ENCODE measurements around the gene MTCH2.
"Not testable (repeated sequence)": the region's sequence is repeated elsewhere in the genome, so short reads cannot be mapped to it uniquely, and the experiment has no call there.

MTCH2 gene

DNA sequence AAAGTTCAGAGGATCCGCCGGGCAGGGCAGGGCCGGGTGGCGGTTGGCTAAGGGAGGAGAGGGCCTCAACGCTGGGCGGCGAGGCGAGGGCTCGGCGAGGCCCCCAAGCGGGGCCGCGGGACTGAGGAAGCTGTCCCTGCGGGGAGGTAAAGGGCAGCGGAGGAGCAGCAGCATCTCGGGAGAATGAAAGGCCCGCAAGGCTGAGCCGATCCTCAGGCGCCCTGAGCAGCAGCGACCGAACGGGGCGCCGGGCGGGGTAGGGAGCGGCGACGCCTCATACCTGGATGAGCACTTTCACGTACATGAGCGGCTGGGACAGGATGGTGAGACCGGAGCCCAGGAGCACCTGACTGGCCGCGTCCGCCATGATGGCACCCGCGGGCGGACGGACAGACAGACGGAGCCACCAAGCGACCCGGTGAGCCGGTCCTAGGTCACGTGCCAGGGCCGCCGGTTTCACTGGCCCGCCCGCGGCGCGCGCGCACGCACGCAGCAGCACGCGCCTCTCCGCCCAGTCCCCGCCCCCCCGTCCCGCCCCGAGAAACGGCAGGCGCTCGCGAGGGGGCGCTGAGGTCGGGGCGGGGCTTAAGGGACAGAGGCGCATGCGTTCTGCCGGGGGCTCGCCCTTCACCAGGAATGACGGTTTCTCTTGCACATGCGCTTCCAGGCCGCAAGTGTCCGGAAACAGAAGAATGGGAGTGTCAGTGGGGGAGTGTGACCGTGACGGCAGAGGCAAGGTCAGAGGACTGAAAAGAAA is at the start of gene MTCH2:
Gene MTCH2 (minus strand): TSS at position 461 of the 757 bp plus-strand sequence. CDS start 94 bp downstream, at position 367.
- in situ Hi-C loops (cut with HindIII; ENCODE audit: low sequenced_read_pairs), result no loop called here

DNA sequence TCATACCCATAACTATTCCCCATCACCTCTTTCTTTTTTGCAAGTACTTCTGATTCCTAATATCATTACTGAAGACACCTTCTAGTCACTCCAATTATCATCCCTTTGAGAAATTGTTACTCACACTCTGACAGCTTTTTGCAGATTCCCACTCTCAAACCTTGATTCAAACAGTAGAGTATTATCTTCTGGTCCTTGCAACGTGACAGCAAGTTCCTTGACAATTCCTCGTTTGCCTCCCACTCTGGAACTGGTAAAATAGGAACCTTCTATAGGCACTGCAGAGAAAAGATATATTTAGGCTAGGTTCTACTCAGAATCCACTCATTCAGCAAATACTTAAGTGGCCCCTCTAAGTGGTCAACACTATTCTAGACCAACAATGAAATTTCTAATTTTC is 49.6 kb upstream of the MTCH2 start:
- in situ Hi-C loops (cut with HindIII; ENCODE audit: low sequenced_read_pairs), result no loop called here

DNA sequence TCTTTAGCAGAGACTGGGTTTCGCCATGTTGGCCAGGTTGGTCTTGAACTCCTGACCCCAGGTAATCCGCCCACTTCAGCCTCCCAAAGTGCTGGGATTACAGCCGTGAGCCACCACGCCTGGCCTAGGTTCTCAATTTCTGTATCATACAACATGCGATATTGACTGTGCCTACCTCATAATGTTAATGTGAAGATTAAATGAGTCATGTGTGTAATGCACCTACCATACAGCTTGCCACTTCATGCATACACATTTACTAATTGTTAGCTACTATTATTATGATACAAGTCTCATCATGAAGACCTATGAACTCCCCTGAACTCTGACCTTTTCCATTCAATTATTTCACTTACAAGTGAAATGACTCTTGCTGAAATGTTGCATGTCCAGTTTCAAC is 47.1 kb upstream of the MTCH2 start:
- in situ Hi-C loops (cut with HindIII; ENCODE audit: low sequenced_read_pairs), result no loop called here

DNA sequence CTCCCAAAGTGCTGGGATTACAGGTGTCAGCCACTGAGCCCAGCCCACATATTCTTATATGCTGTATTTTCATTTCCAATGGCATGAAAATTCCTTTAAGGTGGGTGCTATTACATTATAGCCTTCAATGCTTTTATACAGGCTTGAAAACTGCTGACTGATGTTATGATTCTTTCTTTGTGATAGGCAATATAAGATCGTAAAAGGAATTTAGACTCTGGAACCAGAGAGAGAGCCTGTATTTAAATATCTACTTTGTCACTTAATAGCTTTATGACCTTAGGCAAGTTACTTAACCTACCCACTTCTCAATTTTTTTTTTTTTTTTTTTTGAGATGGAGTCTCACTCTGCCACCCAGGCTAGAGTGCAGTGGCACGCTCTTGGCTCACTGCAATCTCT is 46.6 kb upstream of the MTCH2 start:
- in situ Hi-C loops (cut with HindIII; ENCODE audit: low sequenced_read_pairs), result no loop called here

DNA sequence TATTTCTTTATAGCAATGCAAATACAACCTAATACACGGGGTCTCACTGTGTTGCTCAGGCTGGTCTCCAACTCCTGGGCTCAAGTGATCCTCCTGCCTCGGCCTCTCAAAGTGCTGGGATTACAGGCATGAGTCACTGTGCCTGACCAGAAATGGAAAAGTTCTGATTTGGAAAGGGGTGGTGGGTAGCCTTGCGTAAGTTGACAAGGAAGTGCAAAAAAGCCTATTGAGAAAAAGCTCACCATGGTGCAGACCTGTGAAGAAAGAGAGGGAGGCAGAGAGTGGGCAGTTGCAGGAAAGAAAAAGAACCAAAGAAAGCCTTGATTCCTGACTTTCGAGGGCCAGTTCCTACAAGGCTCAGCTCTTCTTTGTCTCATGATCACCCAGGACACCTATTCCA is 45.8 kb upstream of the MTCH2 start:
- in situ Hi-C loops (cut with HindIII; ENCODE audit: low sequenced_read_pairs), result no loop called here

DNA sequence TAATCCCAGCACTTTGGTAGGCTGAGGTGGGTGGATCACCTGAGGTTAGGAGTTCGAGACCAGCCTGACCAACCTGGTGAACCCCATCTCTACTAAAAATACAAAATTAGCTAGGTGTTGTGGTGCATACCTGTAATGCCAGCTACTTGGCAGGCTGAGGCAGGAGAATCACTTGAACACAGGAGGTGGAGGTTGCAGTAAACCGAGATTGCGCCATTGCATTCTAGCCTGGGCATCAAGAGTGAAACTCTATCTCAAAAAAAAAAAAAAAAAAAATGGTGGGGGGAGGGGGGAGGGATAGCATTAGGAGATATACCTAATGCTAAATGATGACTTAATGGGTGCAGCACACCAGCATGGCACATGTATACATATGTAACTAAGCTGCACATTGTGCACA is 44.3 kb upstream of the MTCH2 start:
- in situ Hi-C loops (cut with HindIII; ENCODE audit: low sequenced_read_pairs), result not testable (repeated sequence)

DNA sequence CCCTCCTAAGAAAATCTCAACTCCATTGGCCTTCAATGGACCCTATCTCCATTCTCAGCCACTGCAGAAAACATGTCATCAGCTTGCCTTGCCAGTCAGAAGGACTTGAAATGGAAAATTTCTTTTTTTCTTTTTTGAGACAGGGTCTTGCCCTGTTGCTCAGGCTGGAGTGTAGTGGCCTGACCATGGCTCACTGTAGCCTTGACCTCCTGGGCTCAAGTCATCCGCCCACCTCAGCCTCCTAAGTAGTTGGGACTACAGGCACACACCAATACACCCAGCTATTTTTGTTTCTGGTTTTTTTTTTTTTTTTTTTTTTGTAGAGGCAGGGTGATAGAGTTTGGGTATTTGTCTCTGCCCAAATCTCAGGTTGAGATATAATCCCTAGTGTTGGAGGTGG is 43.8 kb upstream of the MTCH2 start:
- in situ Hi-C loops (cut with HindIII; ENCODE audit: low sequenced_read_pairs), result no loop called here

DNA sequence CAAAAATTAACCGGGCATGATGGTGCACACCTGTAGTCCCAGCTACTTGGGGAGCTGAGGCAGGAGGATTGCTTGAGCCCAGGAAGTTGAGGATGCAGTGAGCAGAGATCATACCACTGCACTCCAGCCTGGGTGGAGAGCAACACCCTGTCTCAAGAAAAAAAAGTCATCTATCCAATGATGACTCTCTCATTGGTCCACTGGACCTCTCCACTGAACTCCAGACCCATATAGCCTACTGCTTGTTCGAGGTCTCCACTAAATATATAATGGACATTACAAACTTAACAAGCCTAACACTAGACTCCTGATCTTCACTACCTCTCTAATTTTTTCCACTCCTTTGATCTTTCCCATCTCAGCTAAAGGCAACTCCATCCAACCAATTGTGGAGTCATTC is 33.5 kb upstream of the MTCH2 start:
- in situ Hi-C loops (cut with HindIII; ENCODE audit: low sequenced_read_pairs), result no loop called here

DNA sequence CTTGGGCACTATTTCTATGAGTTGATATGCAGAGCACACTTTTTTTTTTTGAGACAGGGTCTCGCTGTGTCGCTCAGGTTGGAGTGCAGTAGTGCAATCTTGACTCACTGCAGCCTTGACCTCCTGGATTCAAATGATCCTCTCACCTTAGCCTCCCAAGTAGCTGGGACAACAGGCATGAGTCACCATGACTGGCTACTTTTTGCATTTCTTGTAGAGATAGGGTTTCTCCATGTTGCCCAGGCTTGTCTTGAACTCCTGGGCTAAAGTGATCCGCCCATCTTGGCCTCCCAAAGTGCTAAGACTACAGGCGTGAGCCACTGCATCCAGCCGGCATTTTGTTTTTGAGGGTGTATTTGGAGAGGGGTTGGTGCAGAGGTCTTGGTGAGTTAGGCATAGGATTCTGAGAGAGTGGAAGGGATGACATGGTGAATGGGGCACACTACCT is 29.9 kb upstream of the MTCH2 start:
- in situ Hi-C loops (cut with HindIII; ENCODE audit: low sequenced_read_pairs), result no loop called here

DNA sequence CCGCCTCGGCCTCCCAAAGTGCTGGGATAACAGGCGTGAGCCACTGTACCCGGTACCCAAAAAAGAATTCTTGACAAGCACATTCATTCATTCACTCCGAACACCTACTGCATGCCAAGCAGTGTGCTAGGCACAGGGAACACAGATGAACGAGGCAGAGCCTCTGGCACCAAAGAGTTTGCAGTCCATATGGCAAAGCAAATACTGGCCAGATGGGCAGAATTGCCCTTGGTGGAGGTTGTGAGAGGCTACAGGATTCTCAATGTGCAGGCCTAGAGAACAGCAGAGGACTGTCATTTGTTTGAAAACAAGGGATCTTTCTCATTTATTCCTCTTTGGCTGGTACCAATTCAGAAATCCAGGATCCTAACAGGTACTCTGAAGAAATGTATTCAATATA is 27.5 kb upstream of the MTCH2 start:
- in situ Hi-C loops (cut with HindIII; ENCODE audit: low sequenced_read_pairs), result no loop called here

DNA sequence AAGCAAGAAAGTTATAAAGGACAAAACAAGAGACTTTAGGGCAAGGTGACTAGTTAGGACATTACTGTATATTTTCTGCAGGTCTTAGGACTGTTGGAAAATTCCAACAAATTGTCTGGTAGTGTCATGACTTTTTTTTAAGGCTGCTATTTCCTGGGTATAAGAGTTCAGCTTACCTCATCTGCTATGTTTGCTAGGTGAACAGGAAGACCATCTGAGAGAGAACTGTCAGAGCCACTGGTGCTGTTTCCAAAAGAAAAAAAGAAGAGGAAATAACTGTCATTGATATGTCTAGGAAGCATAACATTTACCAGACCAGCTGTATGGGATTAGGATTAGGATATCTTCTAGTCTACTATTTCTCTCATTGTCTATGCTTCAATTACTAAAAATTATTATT is 26.3 kb upstream of the MTCH2 start:
- in situ Hi-C loops (cut with HindIII; ENCODE audit: low sequenced_read_pairs), result no loop called here

DNA sequence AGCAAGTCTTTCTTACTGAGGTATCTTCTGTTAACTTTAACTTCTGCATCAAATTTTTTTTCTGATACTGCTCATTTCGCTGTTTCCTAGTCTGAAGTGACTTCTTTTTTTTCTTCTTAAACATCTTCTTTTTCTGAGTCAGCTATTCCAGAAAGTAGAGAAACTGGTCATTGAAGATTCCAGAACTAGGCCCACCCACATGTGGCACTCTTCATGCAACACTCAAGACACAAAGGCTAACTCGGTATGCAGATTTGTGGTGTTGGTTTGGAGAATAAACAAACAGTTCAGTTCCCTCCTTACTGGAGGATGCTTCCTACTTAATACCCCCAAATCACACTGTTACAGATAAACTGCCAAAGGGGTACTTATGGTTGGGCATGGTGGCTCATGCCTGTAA is 25.2 kb upstream of the MTCH2 start:
- in situ Hi-C loops (cut with HindIII; ENCODE audit: low sequenced_read_pairs), result no loop called here

DNA sequence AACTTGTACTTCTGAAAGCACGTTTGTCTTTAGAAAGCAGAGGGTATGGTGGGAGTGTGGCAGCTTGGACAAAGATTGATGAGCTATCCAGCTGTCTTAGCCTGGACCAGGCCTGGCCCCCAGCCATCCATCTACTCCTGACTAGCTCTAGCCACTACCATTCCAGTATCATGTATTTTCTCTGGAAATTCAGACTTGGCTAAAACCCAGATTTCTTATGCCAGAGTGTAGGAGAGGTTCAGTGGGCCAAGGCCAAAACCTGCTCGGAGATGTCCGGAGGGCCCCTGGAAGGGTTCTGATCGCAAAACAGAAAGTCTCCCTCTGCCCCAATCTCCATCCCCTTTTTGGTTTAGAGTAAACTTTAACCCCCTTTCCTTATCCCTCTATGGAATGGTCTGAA is 24.8 kb upstream of the MTCH2 start:
- in situ Hi-C loops (cut with HindIII; ENCODE audit: low sequenced_read_pairs), result no loop called here

DNA sequence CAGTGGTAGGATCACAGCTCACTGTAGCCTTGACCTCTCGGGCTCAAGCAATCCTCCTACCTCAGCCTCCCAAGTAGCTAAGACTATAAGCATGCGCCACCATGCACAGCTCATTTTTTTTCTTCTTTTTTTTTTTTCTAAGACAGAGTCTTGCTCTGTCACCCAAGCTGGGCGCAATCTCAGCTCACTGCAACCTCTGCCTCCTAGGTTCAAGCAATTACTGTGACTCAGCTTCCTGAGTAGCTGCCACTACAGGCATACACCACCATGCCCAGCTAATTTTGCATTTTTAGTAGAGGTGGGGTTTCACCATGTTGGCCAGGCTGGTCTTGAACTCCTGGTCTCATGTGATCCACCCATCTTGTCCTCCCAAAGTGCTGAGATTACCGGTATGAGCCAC is 22.6 kb upstream of the MTCH2 start:
- in situ Hi-C loops (cut with HindIII; ENCODE audit: low sequenced_read_pairs), result not testable (repeated sequence)

DNA sequence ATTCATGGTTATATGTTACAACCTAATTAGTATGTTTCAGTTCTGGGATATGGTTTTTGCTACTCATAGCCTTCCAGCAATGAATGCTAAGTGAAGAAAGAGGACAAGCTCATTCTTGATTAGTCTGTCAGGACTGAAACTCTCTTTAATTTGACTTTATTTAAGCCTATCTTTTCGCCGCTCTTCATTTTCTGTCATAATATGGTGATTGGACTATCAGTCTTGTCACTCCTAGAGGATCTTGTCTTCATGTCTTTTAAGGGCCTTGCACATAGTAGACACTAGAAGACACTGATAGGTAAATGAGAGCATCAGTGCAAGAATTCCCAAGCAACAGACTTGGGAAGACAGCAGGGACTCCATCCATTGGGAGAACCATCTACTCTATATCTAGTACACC is 18.9 kb upstream of the MTCH2 start:
- in situ Hi-C loops (cut with HindIII; ENCODE audit: low sequenced_read_pairs), result no loop called here

DNA sequence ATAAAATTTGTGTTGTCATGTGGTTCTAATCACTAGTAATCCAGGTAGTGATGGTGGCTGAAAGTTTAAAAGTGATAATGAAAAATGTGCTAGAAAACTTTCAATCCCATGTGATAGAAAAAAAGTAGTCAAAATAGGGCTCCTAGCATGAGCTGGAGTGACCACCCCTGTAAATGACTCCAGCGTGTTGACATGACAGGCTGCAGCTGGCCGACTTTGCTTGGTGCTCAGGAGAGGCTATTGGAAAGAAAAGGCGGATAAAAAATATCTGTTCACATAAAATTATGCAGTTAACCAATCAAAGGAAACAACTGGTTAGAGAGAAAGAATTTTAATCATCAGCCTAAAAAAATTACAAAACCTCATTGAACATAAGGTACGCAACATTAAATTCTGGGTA is 16.9 kb upstream of the MTCH2 start:
- in situ Hi-C loops (cut with HindIII; ENCODE audit: low sequenced_read_pairs), result no loop called here

DNA sequence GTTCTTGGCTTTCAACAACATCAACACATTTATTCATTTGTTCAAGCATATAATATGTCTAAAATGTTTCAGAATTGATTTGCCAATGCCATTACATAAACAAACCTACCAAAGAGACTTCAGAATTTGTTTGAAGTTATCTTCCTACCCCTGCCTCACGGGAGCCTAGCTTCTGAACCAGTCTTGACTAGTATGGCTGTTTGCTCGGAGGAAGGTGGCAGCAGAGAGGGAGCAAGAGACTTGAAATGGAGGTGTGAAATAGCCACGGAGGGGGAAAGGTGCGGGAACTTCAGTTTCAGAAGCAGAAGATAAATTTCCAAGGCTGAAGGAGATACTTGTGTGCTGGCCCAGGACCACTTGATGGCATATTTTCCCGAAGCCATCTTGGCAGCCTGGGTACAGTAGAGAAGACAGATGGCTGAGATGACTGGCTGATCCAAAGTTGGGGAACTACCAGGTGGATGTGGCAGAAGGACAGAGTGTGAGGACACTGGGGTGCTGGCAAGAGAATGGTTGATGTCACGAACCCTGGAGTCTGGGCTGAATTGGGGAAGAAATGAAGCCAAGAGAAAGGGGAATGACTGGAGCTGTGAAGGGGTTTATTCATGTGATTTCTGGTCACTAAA is 14.0 kb upstream of the MTCH2 start:
- in situ Hi-C loops (cut with HindIII; ENCODE audit: low sequenced_read_pairs), result no loop called here

DNA sequence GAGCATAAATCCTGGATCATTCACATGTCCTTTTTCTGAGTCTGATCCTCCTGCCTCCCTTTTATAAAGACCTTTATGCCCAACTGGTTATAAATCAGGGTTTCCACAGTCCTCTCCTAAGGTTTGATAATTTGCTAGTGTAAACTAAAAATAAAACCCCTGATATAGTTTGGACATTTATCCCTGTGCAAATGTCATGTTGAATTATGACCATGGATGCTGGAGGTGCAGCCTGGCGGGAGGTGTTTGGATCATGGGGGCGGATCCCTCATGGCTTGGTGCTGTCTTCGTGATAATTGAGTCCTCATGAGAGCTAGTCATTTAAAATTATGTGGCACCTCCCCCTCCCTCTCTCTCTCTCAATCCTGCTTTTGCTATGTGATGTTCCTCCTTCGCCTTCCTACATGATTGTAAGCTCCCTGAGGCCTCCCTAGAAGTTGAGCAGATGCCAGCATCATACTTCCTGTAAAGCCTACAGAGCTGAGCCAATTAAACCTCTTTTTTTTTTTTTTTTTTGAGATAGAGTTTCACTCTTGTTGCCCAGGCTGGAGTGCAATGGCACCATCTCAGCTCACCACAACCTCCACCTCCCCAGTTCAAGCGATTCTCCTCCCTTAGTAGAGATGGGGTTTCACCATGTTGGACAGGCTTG is 9.6 kb upstream of the MTCH2 start:
- in situ Hi-C loops (cut with HindIII; ENCODE audit: low sequenced_read_pairs), result no loop called here

DNA sequence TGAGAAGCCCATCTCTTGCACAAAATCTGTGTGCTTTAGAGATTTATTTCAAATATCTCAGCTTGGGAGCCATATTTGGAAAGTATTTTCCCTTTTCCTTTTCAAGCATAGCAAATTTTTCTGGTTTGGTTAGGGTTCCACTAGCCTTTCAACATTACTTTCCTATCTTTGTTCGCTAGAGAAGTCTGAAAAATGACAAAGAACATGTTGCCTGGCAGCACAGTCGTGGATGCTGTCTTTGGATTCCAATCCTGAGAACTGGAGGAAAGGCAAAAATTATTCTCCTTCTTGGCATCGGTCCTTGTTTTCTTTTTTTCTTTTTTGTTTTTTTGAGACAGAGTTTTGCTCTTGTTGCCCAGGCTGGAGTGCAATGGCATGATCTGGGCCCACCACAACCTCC is 6.9 kb upstream of the MTCH2 start:
- in situ Hi-C loops (cut with HindIII; ENCODE audit: low sequenced_read_pairs), result no loop called here

DNA sequence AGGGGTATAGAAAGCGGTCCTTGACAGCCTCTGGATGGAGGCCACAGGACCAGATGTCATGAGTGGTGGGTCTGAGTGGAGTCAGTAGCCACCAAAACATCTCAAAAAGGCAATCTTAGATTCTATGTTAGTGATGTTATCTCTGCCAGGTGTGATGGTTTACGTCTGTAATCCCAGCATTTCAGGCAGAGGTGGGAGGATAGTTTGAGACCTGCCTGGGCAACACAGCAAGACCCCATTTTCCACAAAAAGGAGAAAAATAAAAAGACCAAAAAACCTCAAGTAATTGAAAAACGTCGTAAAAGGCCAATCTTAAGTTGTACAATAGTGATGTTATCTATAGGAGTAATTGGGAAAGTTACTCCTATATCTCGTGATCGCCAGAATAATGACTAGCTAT is 3.7 kb upstream of the MTCH2 start:
- in situ Hi-C loops (cut with HindIII; ENCODE audit: low sequenced_read_pairs), result no loop called here

DNA sequence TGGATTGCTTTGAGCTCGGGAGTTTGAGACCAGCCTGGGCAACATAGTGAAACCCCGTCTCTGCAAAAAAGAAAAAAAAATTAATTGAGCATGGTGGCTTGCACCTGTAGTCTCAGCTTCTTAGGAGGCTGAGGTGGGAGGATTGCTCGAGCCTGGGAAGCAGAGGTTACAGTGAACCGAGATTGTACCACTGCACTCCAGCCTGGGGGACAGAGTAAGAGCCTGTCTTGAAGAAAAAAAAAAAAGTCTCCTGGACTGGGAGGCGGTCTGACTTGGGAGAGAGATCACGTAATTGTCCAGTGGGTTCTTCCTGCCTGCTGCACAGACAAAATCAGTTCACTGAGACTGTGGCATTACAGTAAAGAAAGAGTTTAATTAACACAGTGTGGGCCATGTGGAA is 3.1 kb upstream of the MTCH2 start:
- in situ Hi-C loops (cut with HindIII; ENCODE audit: low sequenced_read_pairs), result no loop called here

DNA sequence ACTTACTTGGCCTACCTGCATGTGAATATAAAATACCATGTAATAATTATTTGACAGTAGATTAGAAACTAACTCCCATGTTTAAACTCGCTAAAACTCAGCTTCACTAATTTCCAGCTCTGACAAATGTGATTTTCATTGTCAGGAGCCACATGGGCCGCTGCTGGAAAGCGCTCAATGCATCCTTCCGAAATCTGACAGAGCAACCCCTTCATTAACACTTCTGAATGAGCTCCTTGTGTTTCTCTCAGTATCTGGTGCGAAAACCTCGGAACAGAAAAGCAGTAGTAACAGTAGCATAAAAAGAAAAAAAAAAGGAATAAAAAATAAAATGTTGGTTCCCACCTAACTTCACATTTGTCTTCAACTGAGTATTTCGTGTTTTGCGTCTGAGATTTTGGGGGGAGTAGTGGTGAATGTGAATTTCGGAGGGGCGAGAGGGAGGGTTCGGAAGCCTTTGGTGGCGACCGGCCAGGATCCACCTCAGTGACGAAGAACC is 710 bp downstream of the MTCH2 start:
- in situ Hi-C loops (cut with HindIII; ENCODE audit: low sequenced_read_pairs), result no loop called here
